NCI-H526 (cell line): ENCODE results near the gene CDK10.
"Not testable (repeated sequence)": the region's sequence is repeated elsewhere in the genome, so short reads cannot be mapped to it uniquely, and the experiment has no call there.

Experiments
- DNase-seq, 2 experiments: peaks; one replicate each; lab custom pipeline; 2025; lab: John Stamatoyannopoulos, UW

CDK10 gene

GRCh38 chr16:89686520-89687091 is at the start of gene CDK10:
TSS of gene CDK10 (plus strand) at chr16:89686689. CDS start at chr16:89686711, 22 bp downstream.
- peak; percentile 42 to 92 for DNase-seq

GRCh38 chr16:89637379-89637778 is 49.1 kb upstream of the CDK10 start:
- no peak for DNase-seq

GRCh38 chr16:89638455-89638854 is 48.0 kb upstream of the CDK10 start:
- DNase-seq = no peak

GRCh38 chr16:89639385-89639784 is 47.1 kb upstream of the CDK10 start:
- DNase-seq = no peak

GRCh38 chr16:89641458-89642119 is 44.9 kb upstream of the CDK10 start:
- no peak for DNase-seq

GRCh38 chr16:89642574-89642973 is 43.9 kb upstream of the CDK10 start:
- no peak for DNase-seq

GRCh38 chr16:89643769-89644300 is 42.7 kb upstream of the CDK10 start:
- no peak for DNase-seq

- DNase-seq = no peak
These were observed 41.4 kb upstream of the CDK10 start for GRCh38 chr16:89645122-89645521.

GRCh38 chr16:89646270-89646669 is 40.2 kb upstream of the CDK10 start:
- no peak for DNase-seq

GRCh38 chr16:89646906-89647305 is 39.6 kb upstream of the CDK10 start:
- DNase-seq = no peak

- no peak for DNase-seq
These were observed 34.9 kb upstream of the CDK10 start for GRCh38 chr16:89651584-89651983.

- no peak for DNase-seq
These were observed 32.7 kb upstream of the CDK10 start for GRCh38 chr16:89653656-89654295.

- DNase-seq = no peak
These were observed 31.3 kb upstream of the CDK10 start for GRCh38 chr16:89655062-89655643.

- no peak for DNase-seq
These were observed 29.9 kb upstream of the CDK10 start for GRCh38 chr16:89656435-89657121.

GRCh38 chr16:89657442-89658220 is 28.9 kb upstream of the CDK10 start, which contains the start of the genes CHMP1A and SPATA33:
TSS of gene CHMP1A (minus strand) at chr16:89657708. CDS start at chr16:89657588, 120 bp downstream.
TSS of gene SPATA33 (plus strand) at chr16:89657836. CDS start at chr16:89657912, 76 bp downstream.
- peak; percentile 17 to 85 for DNase-seq

GRCh38 chr16:89658221-89658879 is 28.1 kb upstream of the CDK10 start:
- DNase-seq = peak in 1 of 2 experiments; percentile 33

- no peak for DNase-seq
These were observed 26.3 kb upstream of the CDK10 start for GRCh38 chr16:89660146-89660545.

GRCh38 chr16:89661215-89661614 is 25.3 kb upstream of the CDK10 start:
- DNase-seq = no peak

- DNase-seq = not testable (repeated sequence)
These were observed 22.3 kb upstream of the CDK10 start for GRCh38 chr16:89664238-89664637.

GRCh38 chr16:89667000-89667399 is 19.5 kb upstream of the CDK10 start:
- peak in 1 of 2 experiments; percentile 46 for DNase-seq

- DNase-seq = no peak
These were observed 18.9 kb upstream of the CDK10 start for GRCh38 chr16:89667633-89668032.
